ENCODE data around the gene TEAD4.

Gene TEAD4

DNA sequence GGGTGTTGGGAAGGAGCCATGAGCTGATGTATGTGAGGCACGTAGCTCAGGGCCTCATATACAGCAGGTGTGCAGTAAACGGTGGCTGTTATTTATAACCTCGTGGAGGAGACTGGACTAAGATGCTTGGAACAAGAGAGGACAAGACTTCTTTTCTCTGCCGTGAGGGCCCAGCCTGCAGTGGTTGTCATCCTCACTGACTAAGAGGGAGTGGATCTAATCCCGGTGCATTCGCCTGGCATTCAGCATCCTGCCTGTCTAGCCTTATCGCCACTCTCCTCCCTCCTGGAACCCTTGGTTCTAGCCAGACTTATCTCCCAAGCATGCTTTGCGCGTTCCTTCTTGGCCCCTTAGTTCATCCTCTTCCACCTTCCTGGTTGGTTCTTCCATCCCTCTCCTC, 121.9 kb downstream of the TEAD4 start:
- H3F3A ChIP-seq (ENCODE audit: insufficient read depth), result no peaks in the 10 kb centered on the region
- H3K9me3 ChIP-seq (ENCODE audit: insufficient read depth, low read length), result no peaks in the 10 kb centered on the region
- H3K36me3 ChIP-seq (ENCODE audit: low read length), result no peaks in the 10 kb centered on the region
- TF ChIP-seq, protein P1, sequence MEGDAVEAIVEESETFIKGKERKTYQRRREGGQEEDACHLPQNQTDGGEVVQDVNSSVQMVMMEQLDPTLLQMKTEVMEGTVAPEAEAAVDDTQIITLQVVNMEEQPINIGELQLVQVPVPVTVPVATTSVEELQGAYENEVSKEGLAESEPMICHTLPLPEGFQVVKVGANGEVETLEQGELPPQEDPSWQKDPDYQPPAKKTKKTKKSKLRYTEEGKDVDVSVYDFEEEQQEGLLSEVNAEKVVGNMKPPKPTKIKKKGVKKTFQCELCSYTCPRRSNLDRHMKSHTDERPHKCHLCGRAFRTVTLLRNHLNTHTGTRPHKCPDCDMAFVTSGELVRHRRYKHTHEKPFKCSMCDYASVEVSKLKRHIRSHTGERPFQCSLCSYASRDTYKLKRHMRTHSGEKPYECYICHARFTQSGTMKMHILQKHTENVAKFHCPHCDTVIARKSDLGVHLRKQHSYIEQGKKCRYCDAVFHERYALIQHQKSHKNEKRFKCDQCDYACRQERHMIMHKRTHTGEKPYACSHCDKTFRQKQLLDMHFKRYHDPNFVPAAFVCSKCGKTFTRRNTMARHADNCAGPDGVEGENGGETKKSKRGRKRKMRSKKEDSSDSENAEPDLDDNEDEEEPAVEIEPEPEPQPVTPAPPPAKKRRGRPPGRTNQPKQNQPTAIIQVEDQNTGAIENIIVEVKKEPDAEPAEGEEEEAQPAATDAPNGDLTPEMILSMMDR (IDR thresholded peaks at IDR 0.05; ENCODE audit: insufficient read depth, low read length, poor library complexity, severe bottlenecking), result no peak
- TF ChIP-seq EZH2phosphoT487 (conservative IDR thresholded peaks at IDR 0.05; ENCODE audit: low read length), result no peak
- H2AFZ ChIP-seq (ENCODE audit: low read depth, low read length, severe bottlenecking), result no peak overlapping the region
- H4K20me1 ChIP-seq (ENCODE audit: low read depth, low read length), result no peaks in the 10 kb centered on the region
- no peak overlapping the region for H3K4me2 ChIP-seq (ENCODE audit: low read depth, low read length, poor library complexity, severe bottlenecking)
- H3K4me3 ChIP-seq (ENCODE audit: insufficient read depth, low read length, poor library complexity, severe bottlenecking), result no peak overlapping the region
- no peak overlapping the region for H3K9ac ChIP-seq (ENCODE audit: low read length)
- H3K27me3 ChIP-seq (ENCODE audit: low read length), result no peaks in the 10 kb centered on the region
- H3K27ac ChIP-seq (ENCODE audit: low read depth, low read length), result no peak overlapping the region
- no peaks in the 10 kb centered on the region for H3K79me2 ChIP-seq (ENCODE audit: insufficient read depth, low read length)
- H3K9me2 ChIP-seq (replicated peaks; ENCODE audit: insufficient read depth, low read length), result no peaks in the 10 kb centered on the region

DNA sequence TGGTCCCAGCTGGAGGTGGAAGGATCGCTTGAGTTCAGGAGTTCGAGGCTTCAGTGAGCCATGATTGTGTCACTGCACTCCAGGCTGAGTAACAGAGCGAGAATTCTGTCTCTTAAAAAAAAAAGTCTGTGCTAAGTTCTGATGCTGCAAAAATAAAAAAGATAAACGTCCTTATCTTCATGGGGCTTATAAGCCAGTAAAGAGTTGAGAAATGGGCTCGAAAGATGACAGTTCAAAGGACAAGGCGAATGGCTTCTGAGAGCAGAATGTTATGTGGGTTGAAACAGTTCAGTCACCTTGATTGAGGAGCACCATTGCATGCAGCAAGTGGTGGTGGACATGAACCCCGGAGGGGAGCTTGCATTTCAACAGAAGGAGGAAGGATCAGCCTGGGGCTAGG, 122.7 kb downstream of the TEAD4 start:
- H2AFZ ChIP-seq (ENCODE audit: low read depth, low read length, severe bottlenecking), result no peak overlapping the region
- H3K4me2 ChIP-seq (ENCODE audit: low read depth, low read length, poor library complexity, severe bottlenecking), result no peak overlapping the region
- H3K9me2 ChIP-seq (replicated peaks; ENCODE audit: insufficient read depth, low read length), result no peaks in the 10 kb centered on the region
- H4K20me1 ChIP-seq (ENCODE audit: low read depth, low read length), result no peaks in the 10 kb centered on the region
- H3F3A ChIP-seq (ENCODE audit: insufficient read depth), result no peaks in the 10 kb centered on the region
- no peaks in the 10 kb centered on the region for H3K79me2 ChIP-seq (ENCODE audit: insufficient read depth, low read length)
- no peaks in the 10 kb centered on the region for H3K9me3 ChIP-seq (ENCODE audit: insufficient read depth, low read length)
- no peaks in the 10 kb centered on the region for H3K36me3 ChIP-seq (ENCODE audit: low read length)
- no peaks in the 10 kb centered on the region for H3K27me3 ChIP-seq (ENCODE audit: low read length)
- no peak for TF ChIP-seq EZH2phosphoT487 (conservative IDR thresholded peaks at IDR 0.05; ENCODE audit: low read length)
- TF ChIP-seq, protein P1 (IDR thresholded peaks at IDR 0.05; ENCODE audit: insufficient read depth, low read length, poor library complexity, severe bottlenecking), result no peak
- no peak overlapping the region for H3K27ac ChIP-seq (ENCODE audit: low read depth, low read length)
- H3K9ac ChIP-seq (ENCODE audit: low read length), result no peak overlapping the region
- H3K4me3 ChIP-seq (ENCODE audit: insufficient read depth, low read length, poor library complexity, severe bottlenecking), result no peak overlapping the region

DNA sequence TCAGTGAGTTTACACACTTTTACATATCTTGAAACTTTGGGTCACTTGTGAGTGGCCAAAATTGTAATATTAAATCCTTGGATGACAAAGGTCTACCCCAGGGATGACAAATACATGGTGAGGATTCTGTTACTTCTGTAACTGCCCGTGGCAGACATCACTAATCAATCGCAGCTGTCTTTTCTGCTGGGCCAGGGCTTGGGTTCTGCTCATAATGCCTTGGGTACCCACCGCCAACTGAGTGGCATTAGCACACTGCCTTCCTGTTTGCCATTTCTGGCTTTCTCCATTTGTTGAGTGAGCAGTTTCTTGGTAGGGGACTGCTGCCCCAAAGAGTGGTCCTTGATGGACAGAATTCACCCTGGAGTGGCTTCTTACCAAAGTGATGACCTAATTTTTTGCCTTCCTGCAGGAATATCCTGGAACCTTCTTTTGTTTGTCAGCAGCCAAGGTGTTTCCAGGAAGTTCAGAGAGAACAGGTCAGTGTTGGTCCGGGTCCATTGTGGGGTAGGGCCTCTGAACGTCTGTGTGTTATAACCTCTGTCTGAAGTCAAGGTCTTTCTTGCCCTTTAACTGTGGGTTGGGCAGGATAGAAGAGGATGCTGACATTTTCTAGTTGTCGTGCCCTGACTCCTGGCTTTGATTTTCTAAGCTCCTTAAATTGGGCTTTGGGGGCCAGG, 124.2 kb downstream of the TEAD4 start:
- no peaks in the 10 kb centered on the region for H3K79me2 ChIP-seq (ENCODE audit: insufficient read depth, low read length)
- H4K20me1 ChIP-seq (ENCODE audit: low read depth, low read length), result no peaks in the 10 kb centered on the region
- no peak overlapping the region for H3K4me2 ChIP-seq (ENCODE audit: low read depth, low read length, poor library complexity, severe bottlenecking)
- H2AFZ ChIP-seq (ENCODE audit: low read depth, low read length, severe bottlenecking), result no peak overlapping the region
- no peaks in the 10 kb centered on the region for H3K9me3 ChIP-seq (ENCODE audit: insufficient read depth, low read length)
- no peak overlapping the region for H3K4me3 ChIP-seq (ENCODE audit: insufficient read depth, low read length, poor library complexity, severe bottlenecking)
- H3K9me2 ChIP-seq (replicated peaks; ENCODE audit: insufficient read depth, low read length), result no peaks in the 10 kb centered on the region
- H3K36me3 ChIP-seq (ENCODE audit: low read length), result no peaks in the 10 kb centered on the region
- no peaks in the 10 kb centered on the region for H3K27me3 ChIP-seq (ENCODE audit: low read length)
- no peak for TF ChIP-seq EZH2phosphoT487 (conservative IDR thresholded peaks at IDR 0.05; ENCODE audit: low read length)
- TF ChIP-seq, protein P1 (IDR thresholded peaks at IDR 0.05; ENCODE audit: insufficient read depth, low read length, poor library complexity, severe bottlenecking), result no peak
- H3K9ac ChIP-seq (ENCODE audit: low read length), result no peak overlapping the region
- no peak overlapping the region for H3K27ac ChIP-seq (ENCODE audit: low read depth, low read length)
- no peaks in the 10 kb centered on the region for H3F3A ChIP-seq (ENCODE audit: insufficient read depth)
